HepG2 (cell line): Measurements from ENCODE around the gene FGF9. TPM values are rescaled to one million over a fixed set of nuclear protein-coding genes. Genes with fewer than 3 reads are reported as not detected.

ENCODE experiments used
- FOXK2 ChIP-seq: fragments of 450-650 bp; IDR thresholded peaks from 2 replicates; pipeline ENCODE4 v1.6.1; 2016
- KDM5A ChIP-seq: fragments of 200-600 bp; sonication (generic); IDR thresholded peaks from 2 replicates; pipeline ENCODE4 v1.7.0; 2018; ENCODE audit warnings: antibody characterized with exemption, mild to moderate bottlenecking, low read length, borderline replicate concordance
- NCOA1 ChIP-seq: sonication (generic); formaldehyde crosslinking; IDR thresholded peaks from 2 replicates; pipeline ENCODE4 v1.9.0; 2021; ENCODE audit warnings: missing genetic modification reagents
- NFATC3 ChIP-seq: sonication (generic); formaldehyde crosslinking; IDR thresholded peaks from 2 replicates; pipeline ENCODE4 v1.5.1; 2020; ENCODE audit warnings: mild to moderate bottlenecking, missing genetic modification reagents
- NONO ChIP-seq, 2 experiments: fragments of 450-650 bp in 1 of 2; sonication (generic) in 1 of 2; formaldehyde crosslinking in 1 of 2; IDR thresholded peaks in 1 of 2; conservative IDR thresholded peaks in 1 of 2; 2 replicates each; pipeline versions ENCODE4 v1.6.1 to v1.8.0; 2017 to 2022; ENCODE audit warnings: mild to moderate bottlenecking in 1 of 2, missing genetic modification reagents in 1 of 2, moderate library complexity in 1 of 2
- NR2C2 ChIP-seq: sonication (generic); formaldehyde crosslinking; IDR thresholded peaks from 2 replicates; pipeline ENCODE4 v1.4.0; 2020; ENCODE audit warnings: missing genetic modification reagents, mild to moderate bottlenecking, moderate library complexity, borderline replicate concordance
- PATZ1 ChIP-seq: sonication (generic); formaldehyde crosslinking; IDR thresholded peaks from 2 replicates; pipeline ENCODE4 v1.4.0; 2020; ENCODE audit warnings: missing genetic modification reagents
- POLR2AphosphoS2 ChIP-seq: IDR thresholded peaks from 2 replicates; pipeline ENCODE4 v1.6.1; 2011; ENCODE audit warnings: low read depth, low read length, improper control_type of control experiment
- RBM39 ChIP-seq: fragments of 200-400 bp; formaldehyde crosslinking; IDR thresholded peaks from one replicate; pipeline ENCODE4 v1.6.1; 2018; ENCODE audit warnings: antibody characterized with exemption, mild to moderate bottlenecking, low read depth, low read length; ENCODE audit not compliant: poor library complexity, severe bottlenecking
- RFX1 ChIP-seq: fragments of 450-650 bp; IDR thresholded peaks from 2 replicates; pipeline ENCODE4 v1.6.1; 2017
- SAP130 ChIP-seq: IDR thresholded peaks from 2 replicates; pipeline ENCODE4 v1.6.1; 2016; ENCODE audit warnings: low read depth
- TFDP2 ChIP-seq: sonication (generic); formaldehyde crosslinking; IDR thresholded peaks from 2 replicates; pipeline ENCODE4 v1.4.0; 2020; ENCODE audit warnings: missing genetic modification reagents
- WIZ ChIP-seq: sonication (generic); formaldehyde crosslinking; IDR thresholded peaks from 2 replicates; pipeline ENCODE4 v1.5.1; 2020; ENCODE audit warnings: mild to moderate bottlenecking, missing genetic modification reagents
- XRCC5 ChIP-seq: fragments of 200-400 bp; formaldehyde crosslinking; optimal IDR thresholded peaks from 2 replicates; pipeline ENCODE3; 2017; ENCODE audit warnings: mild to moderate bottlenecking, low read length
- ZMAT3 ChIP-seq: sonication (generic); formaldehyde crosslinking; conservative IDR thresholded peaks from 2 replicates; pipeline ENCODE4 v1.7.0; 2021; ENCODE audit warnings: missing genetic modification reagents
- ZNF512 ChIP-seq: sonication (generic); formaldehyde crosslinking; IDR thresholded peaks from 2 replicates; pipeline ENCODE4 v1.4.0; 2020; ENCODE audit warnings: mild to moderate bottlenecking, missing genetic modification reagents
- ZNF556 ChIP-seq: sonication (generic); formaldehyde crosslinking; IDR thresholded peaks from 2 replicates; pipeline ENCODE4 v1.4.0; 2020; ENCODE audit warnings: mild to moderate bottlenecking, missing genetic modification reagents, borderline replicate concordance
- ZNF569 ChIP-seq: sonication (generic); formaldehyde crosslinking; IDR thresholded peaks from 2 replicates; pipeline ENCODE4 v1.5.0; 2020; ENCODE audit warnings: mild to moderate bottlenecking, missing genetic modification reagents, moderate library complexity, borderline replicate concordance
- ZNF598 ChIP-seq: sonication (generic); formaldehyde crosslinking; IDR thresholded peaks from 2 replicates; pipeline ENCODE4 v1.5.1; 2020; ENCODE audit warnings: mild to moderate bottlenecking, missing genetic modification reagents, borderline replicate concordance
- ZNF776 ChIP-seq: sonication (generic); formaldehyde crosslinking; IDR thresholded peaks from 2 replicates; pipeline ENCODE4 v1.4.0; 2020; ENCODE audit warnings: mild to moderate bottlenecking, missing genetic modification reagents
- ZNF792 ChIP-seq: IDR thresholded peaks from 2 replicates; pipeline ENCODE4 v1.6.1; 2016
- polyA plus RNA-seq, 8 experiments: library from polyadenylated mRNA; depleted of rRNA in 3 of 8; stranded (reverse) in 7 of 8; unstranded in 1 of 8; fragments of >200 nt; fragmentation: Illumina TruSeq in 4 of 8; extraction: Trizol in 4 of 8; gene quantifications; 2 replicates each; pipeline versions ENCODE4 v1.2.1 to v1.2.3, GENCODE V29; 2011 to 2016; ENCODE audit warnings: low read depth in 4 of 8, missing spikeins in 1 of 8, mixed read lengths in 1 of 8; ENCODE audit not compliant: insufficient read depth in 1 of 8
- total RNA-seq, 5 experiments: library from RNA; depleted of rRNA; stranded (reverse); fragments of >200 nt; fragmentation: Illumina TruSeq; extraction: Trizol; gene quantifications; 2 replicates each; pipeline ENCODE4 v1.2.3, GENCODE V29; 2016; ENCODE audit warnings: low read depth in 1 of 5
- TF ChIP-seq, protein P1 (sequence below): sonication (generic); formaldehyde crosslinking; IDR thresholded peaks from 2 replicates; pipeline ENCODE4 v1.4.0; 2020; ENCODE audit warnings: missing genetic modification reagents, mild to moderate bottlenecking, borderline replicate concordance

FGF9 gene
- total and polyA plus RNA-seq, 2 of the 13 experiments (the other 11 are each of a cell fraction or from before 2014, with no cell fraction given), result not detected

DNA sequence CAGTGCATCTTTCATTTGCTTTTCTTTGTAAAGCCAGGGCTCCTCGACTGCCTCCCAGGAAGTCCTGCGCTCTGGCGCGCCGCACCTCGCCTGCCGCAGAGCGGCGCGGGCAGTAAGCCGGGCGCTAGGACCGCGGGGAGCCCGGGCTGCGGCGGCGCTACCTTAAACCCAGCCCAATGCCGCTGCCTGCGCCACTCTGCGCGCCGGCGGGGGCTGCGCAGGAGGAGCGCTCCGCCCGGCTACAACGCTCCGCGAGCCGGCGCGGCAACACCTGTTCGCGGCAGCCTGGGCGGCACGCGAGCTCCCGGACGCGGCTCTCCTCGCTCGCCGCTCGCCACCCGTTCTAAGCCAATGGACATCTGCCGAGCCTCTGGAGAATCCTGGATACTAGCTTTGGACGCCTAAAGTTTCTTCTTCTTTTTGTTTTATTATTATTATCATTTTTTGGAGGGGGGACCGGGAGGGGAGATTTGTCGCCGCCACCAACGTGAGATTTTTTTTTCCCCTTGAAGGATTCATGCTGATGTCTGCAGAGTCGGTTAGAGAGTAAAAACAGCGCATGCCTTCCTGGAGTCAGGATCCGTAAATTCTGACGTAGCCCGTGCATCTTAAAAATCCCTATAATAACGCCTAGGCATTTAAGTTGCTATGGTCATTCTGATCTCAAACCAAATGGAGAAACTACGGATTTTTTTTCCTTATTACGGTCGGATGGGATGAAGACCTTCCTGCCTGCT is at the start of gene FGF9 (continued):
- TF ChIP-seq RBM39 (no peak), NFATC3 (CRISPR knock-in tag) (no peak), ZNF556 (CRISPR knock-in tag) (no peak; the same call in 1 of the 2 replicates), ZNF776 (CRISPR knock-in tag) (no peak), RFX1 (no peak), POLR2AphosphoS2 (no peak), SAP130 (CRISPR knock-in tag) (peak; percentile 18; the same call in 1 of the 2 replicates), ZMAT3 (CRISPR knock-in tag) (0 out of 2 replicates have a peak, but pooled peaks have one; percentile 45), ZNF792 (CRISPR knock-in tag) (no peak), ZNF512 (no peak), NCOA1 (CRISPR knock-in tag) (no peak), NR2C2 (CRISPR knock-in tag) (no peak), PATZ1 (CRISPR knock-in tag) (peak; percentile 49), FOXK2 (no peak), NONO (IDR thresholded peaks at IDR 0.05) (no peak), NONO (CRISPR knock-in tag; conservative IDR thresholded peaks at IDR 0.05) (peak; percentile 44; the same call in 1 of the 2 replicates), WIZ (CRISPR knock-in tag) (no peak), ZNF569 (no peak), TFDP2 (CRISPR knock-in tag) (peak; percentile 59; the same call in 1 of the 2 replicates), XRCC5 (peak; percentile 91), KDM5A (no peak), ZNF598 (no peak)
- TF ChIP-seq, protein P1, sequence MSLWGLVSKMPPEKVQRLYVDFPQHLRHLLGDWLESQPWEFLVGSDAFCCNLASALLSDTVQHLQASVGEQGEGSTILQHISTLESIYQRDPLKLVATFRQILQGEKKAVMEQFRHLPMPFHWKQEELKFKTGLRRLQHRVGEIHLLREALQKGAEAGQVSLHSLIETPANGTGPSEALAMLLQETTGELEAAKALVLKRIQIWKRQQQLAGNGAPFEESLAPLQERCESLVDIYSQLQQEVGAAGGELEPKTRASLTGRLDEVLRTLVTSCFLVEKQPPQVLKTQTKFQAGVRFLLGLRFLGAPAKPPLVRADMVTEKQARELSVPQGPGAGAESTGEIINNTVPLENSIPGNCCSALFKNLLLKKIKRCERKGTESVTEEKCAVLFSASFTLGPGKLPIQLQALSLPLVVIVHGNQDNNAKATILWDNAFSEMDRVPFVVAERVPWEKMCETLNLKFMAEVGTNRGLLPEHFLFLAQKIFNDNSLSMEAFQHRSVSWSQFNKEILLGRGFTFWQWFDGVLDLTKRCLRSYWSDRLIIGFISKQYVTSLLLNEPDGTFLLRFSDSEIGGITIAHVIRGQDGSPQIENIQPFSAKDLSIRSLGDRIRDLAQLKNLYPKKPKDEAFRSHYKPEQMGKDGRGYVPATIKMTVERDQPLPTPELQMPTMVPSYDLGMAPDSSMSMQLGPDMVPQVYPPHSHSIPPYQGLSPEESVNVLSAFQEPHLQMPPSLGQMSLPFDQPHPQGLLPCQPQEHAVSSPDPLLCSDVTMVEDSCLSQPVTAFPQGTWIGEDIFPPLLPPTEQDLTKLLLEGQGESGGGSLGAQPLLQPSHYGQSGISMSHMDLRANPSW (CRISPR knock-in tag), result no peak
